Gastroesophageal sphincter (tissue), 3 donors: ENCODE measurements around the gene UTP3.

Experiments
- CTCF ChIP-seq, 4 experiments: fragments of 200-600 bp in 2 of 4; fragments of 450-650 bp in 2 of 4; sonication (generic) in 1 of 4; IDR thresholded peaks; one replicate each; pipeline ENCODE4 v1.5.1; 2017 to 2019; ENCODE audit warnings: antibody characterized with exemption in 4 of 4, mild to moderate bottlenecking in 2 of 4, moderate library complexity in 2 of 4
- POLR2A ChIP-seq, 2 donors: fragments of 450-650 bp; IDR thresholded peaks; one replicate each; pipeline ENCODE4 v1.6.1; 2017; ENCODE audit warnings: antibody characterized with exemption in 2 of 2, mild to moderate bottlenecking in 2 of 2, moderate library complexity in 1 of 2

GRCh38 chr4:70687821-70688794 is at the start of gene UTP3:
- TF ChIP-seq CTCF (IDR thresholded peaks at IDR 0.05) (peak; percentile 81 to 96 (median 88)), POLR2A (IDR thresholded peaks at IDR 0.05) (peak; percentile 37 to 66)
